Femur (tissue), 1 donor: ENCODE data around the gene ATG2B.

Source experiments
- DNase-seq: peaks from one replicate; pipeline ENCODE4 v3.0.0-alpha.2; 2017

The ATG2B gene

GRCh38 chr14:96309133-96309895 is 53.8 kb downstream of the ATG2B start:
- no peak for DNase-seq

GRCh38 chr14:96307434-96307833 is 55.7 kb downstream of the ATG2B start:
- no peak for DNase-seq

- DNase-seq, result no peak
Observed at GRCh38 chr14:96304956-96305355, 58.2 kb downstream of the ATG2B start.

- DNase-seq, result no peak
Observed at GRCh38 chr14:96303981-96304380, 59.2 kb downstream of the ATG2B start.

GRCh38 chr14:96299441-96299840 is 63.7 kb downstream of the ATG2B start:
- no peak for DNase-seq

GRCh38 chr14:96297997-96298515 is 65.1 kb downstream of the ATG2B start:
- no peak for DNase-seq

- no peak for DNase-seq
Observed at GRCh38 chr14:96297000-96297399, 66.1 kb downstream of the ATG2B start.

GRCh38 chr14:96294246-96294645 is 68.9 kb downstream of the ATG2B start:
- DNase-seq, result no peak

- DNase-seq, result no peak
Observed at GRCh38 chr14:96287856-96288255, 75.3 kb downstream of the ATG2B start.

GRCh38 chr14:96286251-96286650 is 76.9 kb downstream of the ATG2B start:
- no peak for DNase-seq

- DNase-seq, result no peak
Observed at GRCh38 chr14:96285667-96286066, 77.5 kb downstream of the ATG2B start.

- DNase-seq, result no peak
Observed at GRCh38 chr14:96284430-96284829, 78.7 kb downstream of the ATG2B start.

GRCh38 chr14:96284008-96284407 is 79.1 kb downstream of the ATG2B start:
- no peak for DNase-seq

- DNase-seq, result no peak
Observed at GRCh38 chr14:96281486-96281885, 81.7 kb downstream of the ATG2B start.

GRCh38 chr14:96280104-96280503 is 83.0 kb downstream of the ATG2B start:
- no peak for DNase-seq

- no peak for DNase-seq
Observed at GRCh38 chr14:96279564-96279963, 83.6 kb downstream of the ATG2B start.

GRCh38 chr14:96277890-96278289 is 85.3 kb downstream of the ATG2B start:
- no peak for DNase-seq

- DNase-seq, result peak; percentile 76
Observed at GRCh38 chr14:96275177-96276112, 87.7 kb downstream of the ATG2B start.

- no peak for DNase-seq
Observed at GRCh38 chr14:96274543-96274942, 88.6 kb downstream of the ATG2B start.

- DNase-seq, result no peak
Observed at GRCh38 chr14:96274122-96274521, 89.0 kb downstream of the ATG2B start.

GRCh38 chr14:96273629-96274028 is 89.5 kb downstream of the ATG2B start:
- DNase-seq, result no peak

- DNase-seq, result no peak
Observed at GRCh38 chr14:96272777-96273473, 90.2 kb downstream of the ATG2B start.

- DNase-seq, result no peak
Observed at GRCh38 chr14:96271421-96271762, 91.7 kb downstream of the ATG2B start.
